HEK293T (cell line): ENCODE results near the gene PLEKHA7.

Source experiments
- HDGF ChIP-seq: fragments of 450-650 bp; IDR thresholded peaks from 2 replicates; pipeline ENCODE4 v1.6.1; 2017; ENCODE audit warnings: antibody characterized with exemption, borderline replicate concordance
- SUZ12 ChIP-seq: fragments of 450-650 bp; IDR thresholded peaks from 2 replicates; pipeline ENCODE4 v1.6.1; 2016; ENCODE audit warnings: mild to moderate bottlenecking

GRCh38 chr11:16902781-16903378 lies 111.3 kb downstream of the PLEKHA7 start:
- TF ChIP-seq HDGF (no peak), SUZ12 (no peak)
